HepG2 (cell line): Measurements from ENCODE around the gene PDE4D. TPM values are rescaled to one million over a fixed set of nuclear protein-coding genes. Genes with fewer than 3 reads are reported as not detected.
A peak's percentile ranks its signal among the peaks of the same experiment; 100 is the strongest.

Experiments
- ATAC-seq: fragments of 200-7000 bp; cut with Tn5 transposase; 3 replicates; pipeline ENCODE4 v1.9.1; 2020; ENCODE audit warnings: mild to moderate bottlenecking, moderate library complexity
- BruUV-seq: library from RNA; stranded (reverse); fragments of 400-500 nt; replicated peaks from 2 replicates; lab custom pipeline; 2021; lab: Mats Ljungman, UMichigan
- CTCF ChIA-PET: fragments of 300-600 bp; formaldehyde crosslinking; extraction: SDS; loops from one replicate; lab custom pipeline; 2021; ENCODE audit warnings: low total read pairs, inconsistent platforms, low intra/inter-chr PET ratio; lab: Yijun Ruan, JAX
- POLR2A ChIA-PET: fragments of 350-600 bp; sonication (Branson Sonifier 250); formaldehyde crosslinking; loops from one replicate; lab custom pipeline; 2020; ENCODE audit warnings: antibody characterized with exemption, inconsistent platforms; lab: Yijun Ruan, JAX
- DNase-seq: peaks from one replicate; pipeline ENCODE4 v3.0.0-alpha.2; 2015; ENCODE audit warnings: low spot score
- FAIRE-seq: peaks from 3 replicates; lab custom pipeline; 2011; peaks lifted over from hg19 to GRCh38; lab: Jason Lieb, UNC
- H2AFZ ChIP-seq: one replicate; pipeline ENCODE4 v1.6.1; 2011; ENCODE audit warnings: low read length, inconsistent platforms
- H3K27ac ChIP-seq: fragments of 300-600 bp; 3 replicates; pipeline ENCODE4 v1.8.0; 2011; ENCODE audit warnings: mixed run types, mild to moderate bottlenecking, mixed read lengths, low read length, inconsistent platforms; ENCODE audit not compliant: insufficient read depth; ENCODE audit errors: extremely low read length
- H3K27me3 ChIP-seq, 2 experiments: fragments of 200-600 bp in 1 of 2; 2 replicates in 1 of 2; 3 replicates in 1 of 2; pipeline versions ENCODE4 v1.6.0 to v1.8.0; 2011; ENCODE audit warnings: low read length in 2 of 2, mild to moderate bottlenecking in 2 of 2, moderate library complexity in 2 of 2, inconsistent platforms in 1 of 2; ENCODE audit not compliant: insufficient read depth in 2 of 2, control insufficient read depth in 1 of 2
- H3K36me3 ChIP-seq, 2 experiments: fragments of 200-600 bp in 1 of 2; replicated peaks in 1 of 2; 2 replicates in 1 of 2; 3 replicates in 1 of 2; pipeline versions ENCODE4 v1.5.1 to v1.8.0; 2011; ENCODE audit warnings: low read length in 2 of 2, inconsistent platforms in 1 of 2; ENCODE audit not compliant: insufficient read depth in 2 of 2, control insufficient read depth in 1 of 2
- H3K4me1 ChIP-seq: 2 replicates; pipeline ENCODE4 v1.5.1; 2012; ENCODE audit warnings: low read length, inconsistent platforms; ENCODE audit not compliant: insufficient read depth
- H3K4me2 ChIP-seq: 2 replicates; pipeline ENCODE4 v1.6.0; 2011; ENCODE audit warnings: low read depth, low read length, inconsistent platforms
- H3K4me3 ChIP-seq, 3 experiments: fragments of 200-600 bp in 1 of 3; sonication (generic), shearing (Covaris generic) in 1 of 3; replicated peaks in 1 of 3; 2 replicates each; pipeline ENCODE4 v1.5.1; 2011 to 2016; ENCODE audit warnings: low read length in 3 of 3, inconsistent platforms in 2 of 3, low read depth in 2 of 3, mild to moderate bottlenecking in 2 of 3, control low read depth in 1 of 3, mixed read lengths in 1 of 3; ENCODE audit not compliant: insufficient read depth in 1 of 3
- H3K79me2 ChIP-seq: one replicate; pipeline ENCODE4 v1.6.1; 2011; ENCODE audit warnings: low read length, inconsistent platforms; ENCODE audit not compliant: insufficient read depth
- H3K9ac ChIP-seq: 2 replicates; pipeline ENCODE4 v1.6.0; 2011; ENCODE audit warnings: mild to moderate bottlenecking, low read depth, low read length, inconsistent platforms; ENCODE audit not compliant: insufficient read depth
- H3K9me3 ChIP-seq: 2 replicates; pipeline ENCODE4 v1.5.1; 2012; ENCODE audit warnings: mild to moderate bottlenecking, low read length
- H4K20me1 ChIP-seq: 2 replicates; pipeline ENCODE4 v1.6.0; 2011; ENCODE audit warnings: inconsistent platforms, mild to moderate bottlenecking, low read length, moderate library complexity; ENCODE audit not compliant: insufficient read depth
- CTCF ChIP-seq: sonication (generic); formaldehyde crosslinking; IDR thresholded peaks from 2 replicates; pipeline ENCODE4 v1.5.0; 2020; ENCODE audit warnings: mild to moderate bottlenecking, missing genetic modification reagents, moderate library complexity
- KDM6A ChIP-seq: IDR thresholded peaks from 2 replicates; pipeline ENCODE4 v1.6.1; 2016; ENCODE audit warnings: low read depth
- PHF5A ChIP-seq: IDR thresholded peaks from one replicate; pipeline ENCODE4 v1.6.1; 2018; ENCODE audit warnings: low read depth, missing genetic modification reagents; ENCODE audit not compliant: unreplicated experiment
- PLRG1 ChIP-seq: fragments of 450-650 bp; conservative IDR thresholded peaks from 2 replicates; pipeline ENCODE4 v1.6.1; 2016
- PRPF4 ChIP-seq: fragments of 200-400 bp; formaldehyde crosslinking; IDR thresholded peaks from 2 replicates; pipeline ENCODE4 v1.6.1; 2016; ENCODE audit warnings: low read length, low read depth; ENCODE audit not compliant: poor library complexity, severe bottlenecking
- SETDB1 ChIP-seq: sonication (generic); formaldehyde crosslinking; IDR thresholded peaks from 2 replicates; pipeline ENCODE4 v1.5.1; 2020; ENCODE audit warnings: missing genetic modification reagents, mild to moderate bottlenecking, borderline replicate concordance
- SRF ChIP-seq: IDR thresholded peaks from 2 replicates; pipeline ENCODE4 v1.6.1; 2011; ENCODE audit warnings: mild to moderate bottlenecking, low read depth, low read length, moderate library complexity
- STAG1 ChIP-seq: sonication (generic); formaldehyde crosslinking; IDR thresholded peaks from 2 replicates; pipeline ENCODE4 v1.4.0; 2020; ENCODE audit warnings: missing genetic modification reagents
- ZNF180 ChIP-seq: sonication (generic); formaldehyde crosslinking; IDR thresholded peaks from 2 replicates; pipeline ENCODE4 v1.4.0; 2020; ENCODE audit warnings: low read depth, missing genetic modification reagents, borderline replicate concordance
- ZNF24 ChIP-seq: fragments of 450-650 bp; IDR thresholded peaks from 2 replicates; pipeline ENCODE4 v1.6.1; 2017; ENCODE audit warnings: antibody characterized with exemption, mild to moderate bottlenecking
- ZNF563 ChIP-seq: sonication (generic); formaldehyde crosslinking; IDR thresholded peaks from 2 replicates; pipeline ENCODE4 v1.8.0; 2022; ENCODE audit warnings: mild to moderate bottlenecking, moderate library complexity, missing genetic modification reagents
- ZNF788 ChIP-seq: sonication (generic); formaldehyde crosslinking; IDR thresholded peaks from 2 replicates; pipeline ENCODE4 v1.5.0; 2020; ENCODE audit warnings: mild to moderate bottlenecking, missing genetic modification reagents, borderline replicate concordance
- ZNF841 ChIP-seq: sonication (generic); formaldehyde crosslinking; IDR thresholded peaks from 2 replicates; pipeline ENCODE4 v1.8.1; 2023; ENCODE audit warnings: missing genetic modification reagents, borderline replicate concordance
- WGBS: methylation state at CpG from one replicate; pipeline ENCODE4 v1.1.6; 2017; ENCODE audit warnings: low lambda C conversion rate; 5-methylcytosine and 5-hydroxymethylcytosine counted together
- in situ Hi-C: cut with HindIII; loops from 2 replicates; pipeline ENCODE4 v1.10.0; 2017; ENCODE audit warnings: low pct_unique_long_range_greater_than_20kb; ENCODE audit not compliant: extremely low pct_ligation_motif_present
- intact Hi-C: fragments of 100-400 bp; cut with micrococcal nuclease; formaldehyde crosslinking; loops from one replicate; pipeline ENCODE4 v1.10.0; 2022; ENCODE audit not compliant: unreplicated experiment
- polyA plus RNA-seq, 8 experiments: library from polyadenylated mRNA; depleted of rRNA in 3 of 8; stranded (reverse) in 7 of 8; unstranded in 1 of 8; fragments of >200 nt; fragmentation: Illumina TruSeq in 4 of 8; extraction: Trizol in 4 of 8; gene quantifications; 2 replicates each; pipeline versions ENCODE4 v1.2.1 to v1.2.3, GENCODE V29; 2011 to 2016; ENCODE audit warnings: low read depth in 4 of 8, missing spikeins in 1 of 8, mixed read lengths in 1 of 8; ENCODE audit not compliant: insufficient read depth in 1 of 8
- total RNA-seq, 5 experiments: library from RNA; depleted of rRNA; stranded (reverse); fragments of >200 nt; fragmentation: Illumina TruSeq; extraction: Trizol; gene quantifications; 2 replicates each; pipeline ENCODE4 v1.2.3, GENCODE V29; 2016; ENCODE audit warnings: low read depth in 1 of 5
- TF ChIP-seq, protein P1 (sequence below): sonication (generic); formaldehyde crosslinking; IDR thresholded peaks from 2 replicates; pipeline ENCODE4 v1.9.0; 2021; ENCODE audit warnings: missing genetic modification reagents, borderline replicate concordance
- TF ChIP-seq, protein P2 (sequence below): sonication (generic); formaldehyde crosslinking; IDR thresholded peaks from 2 replicates; pipeline ENCODE4 v1.4.0; 2020; ENCODE audit warnings: missing genetic modification reagents

Gene PDE4D
- total and polyA plus RNA-seq, 2 of the 13 experiments (the other 11 are each of a cell fraction or from before 2014, with no cell fraction given) = 7.0 to 12.2 TPM

GRCh38 chr5:59188419-59189225 is 704.9 kb downstream of the PDE4D start:
- H3K9ac ChIP-seq = peak overlapping the region; percentile 52; the same call in 1 of the 2 replicates
- ATAC-seq = peak; percentile 85
- no peaks in the 10 kb centered on the region for H3K27me3 ChIP-seq
- WGBS = 9% methylated on average over 16 of the region's 16 CpGs
- FAIRE-seq = peak; percentile 70
- H2AFZ ChIP-seq = peak overlapping the region; percentile 63
- ChIA-PET CTCF (interaction anchor here (0.9 to 3.2 kb wide), 3 partner anchors 159 to 191 kb away, joined by 4 to 29 read pairs (median 23); no protein-coding TSS in a partner anchor), POLR2A (no interaction called here)
- no peaks in the 10 kb centered on the region for H4K20me1 ChIP-seq
- H3K9me3 ChIP-seq = no peaks in the 10 kb centered on the region
- H3K36me3 ChIP-seq = no peaks in the 10 kb centered on the region; a peak in 1 of 5 replicates
- in situ Hi-C loops (no loop called here), intact Hi-C loops (loop anchor here (1.0 to 10.0 kb wide), 5 partner anchors 160 to 1396 kb away; no protein-coding TSS in a partner anchor)
- no peaks in the 10 kb centered on the region; the same call in 1 of the 2 replicates for H3K4me1 ChIP-seq
- peak; percentile 58 for DNase-seq
- BruUV-seq = no TSS peak
- H3K4me2 ChIP-seq = peak overlapping the region; percentile 79
- H3K4me3 ChIP-seq = peak overlapping the region in 2 of 3 experiments; percentile 53 to 55; a peak in 4 of 6 replicates
- H3K27ac ChIP-seq = no peak overlapping the region
- H3K79me2 ChIP-seq = no peaks in the 10 kb centered on the region
- TF ChIP-seq ZNF788 = no peak
- TF ChIP-seq ZNF841 (CRISPR knock-in tag) = no peak
- TF ChIP-seq CTCF (CRISPR knock-in tag) = peak; percentile 86
- TF ChIP-seq STAG1 (CRISPR knock-in tag) = peak; percentile 91
- no peak for TF ChIP-seq PRPF4
- peak; percentile 54; the same call in 1 of the 2 replicates for TF ChIP-seq ZNF24
- no peak for TF ChIP-seq PLRG1
- no peak for TF ChIP-seq SRF
- TF ChIP-seq KDM6A (CRISPR knock-in tag) = no peak
- TF ChIP-seq, protein P1, sequence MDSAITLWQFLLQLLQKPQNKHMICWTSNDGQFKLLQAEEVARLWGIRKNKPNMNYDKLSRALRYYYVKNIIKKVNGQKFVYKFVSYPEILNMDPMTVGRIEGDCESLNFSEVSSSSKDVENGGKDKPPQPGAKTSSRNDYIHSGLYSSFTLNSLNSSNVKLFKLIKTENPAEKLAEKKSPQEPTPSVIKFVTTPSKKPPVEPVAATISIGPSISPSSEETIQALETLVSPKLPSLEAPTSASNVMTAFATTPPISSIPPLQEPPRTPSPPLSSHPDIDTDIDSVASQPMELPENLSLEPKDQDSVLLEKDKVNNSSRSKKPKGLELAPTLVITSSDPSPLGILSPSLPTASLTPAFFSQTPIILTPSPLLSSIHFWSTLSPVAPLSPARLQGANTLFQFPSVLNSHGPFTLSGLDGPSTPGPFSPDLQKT (CRISPR knock-in tag) = no peak
- no peak for TF ChIP-seq ZNF563 (CRISPR knock-in tag)
- TF ChIP-seq ZNF180 (CRISPR knock-in tag) = no peak
- no peak for TF ChIP-seq SETDB1
- TF ChIP-seq PHF5A (CRISPR knock-in tag) = peak; percentile 24
- TF ChIP-seq, protein P2, sequence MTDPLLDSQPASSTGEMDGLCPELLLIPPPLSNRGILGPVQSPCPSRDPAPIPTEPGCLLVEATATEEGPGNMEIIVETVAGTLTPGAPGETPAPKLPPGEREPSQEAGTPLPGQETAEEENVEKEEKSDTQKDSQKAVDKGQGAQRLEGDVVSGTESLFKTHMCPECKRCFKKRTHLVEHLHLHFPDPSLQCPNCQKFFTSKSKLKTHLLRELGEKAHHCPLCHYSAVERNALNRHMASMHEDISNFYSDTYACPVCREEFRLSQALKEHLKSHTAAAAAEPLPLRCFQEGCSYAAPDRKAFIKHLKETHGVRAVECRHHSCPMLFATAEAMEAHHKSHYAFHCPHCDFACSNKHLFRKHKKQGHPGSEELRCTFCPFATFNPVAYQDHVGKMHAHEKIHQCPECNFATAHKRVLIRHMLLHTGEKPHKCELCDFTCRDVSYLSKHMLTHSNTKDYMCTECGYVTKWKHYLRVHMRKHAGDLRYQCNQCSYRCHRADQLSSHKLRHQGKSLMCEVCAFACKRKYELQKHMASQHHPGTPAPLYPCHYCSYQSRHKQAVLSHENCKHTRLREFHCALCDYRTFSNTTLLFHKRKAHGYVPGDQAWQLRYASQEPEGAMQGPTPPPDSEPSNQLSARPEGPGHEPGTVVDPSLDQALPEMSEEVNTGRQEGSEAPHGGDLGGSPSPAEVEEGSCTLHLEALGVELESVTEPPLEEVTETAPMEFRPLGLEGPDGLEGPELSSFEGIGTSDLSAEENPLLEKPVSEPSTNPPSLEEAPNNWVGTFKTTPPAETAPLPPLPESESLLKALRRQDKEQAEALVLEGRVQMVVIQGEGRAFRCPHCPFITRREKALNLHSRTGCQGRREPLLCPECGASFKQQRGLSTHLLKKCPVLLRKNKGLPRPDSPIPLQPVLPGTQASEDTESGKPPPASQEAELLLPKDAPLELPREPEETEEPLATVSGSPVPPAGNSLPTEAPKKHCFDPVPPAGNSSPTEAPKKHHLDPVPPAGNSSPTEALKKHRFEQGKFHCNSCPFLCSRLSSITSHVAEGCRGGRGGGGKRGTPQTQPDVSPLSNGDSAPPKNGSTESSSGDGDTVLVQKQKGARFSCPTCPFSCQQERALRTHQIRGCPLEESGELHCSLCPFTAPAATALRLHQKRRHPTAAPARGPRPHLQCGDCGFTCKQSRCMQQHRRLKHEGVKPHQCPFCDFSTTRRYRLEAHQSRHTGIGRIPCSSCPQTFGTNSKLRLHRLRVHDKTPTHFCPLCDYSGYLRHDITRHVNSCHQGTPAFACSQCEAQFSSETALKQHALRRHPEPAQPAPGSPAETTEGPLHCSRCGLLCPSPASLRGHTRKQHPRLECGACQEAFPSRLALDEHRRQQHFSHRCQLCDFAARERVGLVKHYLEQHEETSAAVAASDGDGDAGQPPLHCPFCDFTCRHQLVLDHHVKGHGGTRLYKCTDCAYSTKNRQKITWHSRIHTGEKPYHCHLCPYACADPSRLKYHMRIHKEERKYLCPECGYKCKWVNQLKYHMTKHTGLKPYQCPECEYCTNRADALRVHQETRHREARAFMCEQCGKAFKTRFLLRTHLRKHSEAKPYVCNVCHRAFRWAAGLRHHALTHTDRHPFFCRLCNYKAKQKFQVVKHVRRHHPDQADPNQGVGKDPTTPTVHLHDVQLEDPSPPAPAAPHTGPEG (CRISPR knock-in tag) = no peak
